Measurements from ENCODE around the gene VEZF1.

DNA sequence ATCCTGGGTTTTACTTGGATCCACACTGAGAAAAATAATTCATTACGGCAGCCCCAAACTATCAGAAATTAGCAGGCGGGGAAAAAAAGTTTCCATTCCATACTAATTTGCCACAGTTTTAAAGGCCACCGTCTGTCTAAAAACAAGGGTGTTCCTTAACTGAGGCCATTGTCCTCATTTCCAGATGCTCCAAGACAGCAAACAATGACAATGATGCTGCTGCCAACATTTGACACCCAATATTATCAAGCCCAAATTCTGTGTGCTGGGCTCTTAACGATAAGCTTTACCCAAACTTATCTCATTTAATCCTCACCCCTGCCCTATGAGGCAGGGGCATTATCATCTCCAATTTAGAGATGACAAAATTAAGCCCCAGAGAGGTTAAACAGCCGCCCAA is 59.1 kb downstream of the VEZF1 start:
- TF ChIP-seq, protein P1, sequence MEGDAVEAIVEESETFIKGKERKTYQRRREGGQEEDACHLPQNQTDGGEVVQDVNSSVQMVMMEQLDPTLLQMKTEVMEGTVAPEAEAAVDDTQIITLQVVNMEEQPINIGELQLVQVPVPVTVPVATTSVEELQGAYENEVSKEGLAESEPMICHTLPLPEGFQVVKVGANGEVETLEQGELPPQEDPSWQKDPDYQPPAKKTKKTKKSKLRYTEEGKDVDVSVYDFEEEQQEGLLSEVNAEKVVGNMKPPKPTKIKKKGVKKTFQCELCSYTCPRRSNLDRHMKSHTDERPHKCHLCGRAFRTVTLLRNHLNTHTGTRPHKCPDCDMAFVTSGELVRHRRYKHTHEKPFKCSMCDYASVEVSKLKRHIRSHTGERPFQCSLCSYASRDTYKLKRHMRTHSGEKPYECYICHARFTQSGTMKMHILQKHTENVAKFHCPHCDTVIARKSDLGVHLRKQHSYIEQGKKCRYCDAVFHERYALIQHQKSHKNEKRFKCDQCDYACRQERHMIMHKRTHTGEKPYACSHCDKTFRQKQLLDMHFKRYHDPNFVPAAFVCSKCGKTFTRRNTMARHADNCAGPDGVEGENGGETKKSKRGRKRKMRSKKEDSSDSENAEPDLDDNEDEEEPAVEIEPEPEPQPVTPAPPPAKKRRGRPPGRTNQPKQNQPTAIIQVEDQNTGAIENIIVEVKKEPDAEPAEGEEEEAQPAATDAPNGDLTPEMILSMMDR (IDR thresholded peaks at IDR 0.05; ENCODE audit: insufficient read depth, low read length, poor library complexity, severe bottlenecking): no peak
- no peak for TF ChIP-seq EZH2phosphoT487 (conservative IDR thresholded peaks at IDR 0.05; ENCODE audit: low read length)
